ENCODE measurements around the gene CTRL.
"Not testable (repeated sequence)": the region's sequence is repeated elsewhere in the genome, so short reads cannot be mapped to it uniquely, and the experiment has no call there.

The CTRL gene

GRCh38 chr16:67917140-67917851 lies 14.4 kb downstream of the CTRL start:
- POLR2A ChIA-PET = interaction anchor here (1.2 kb wide), 1 partner anchor 18 kb away, joined by 6 read pairs; no protein-coding TSS in a partner anchor
- no peak overlapping the region for H3K4me3 ChIP-seq (ENCODE audit: low read depth, low read length)
- no peak for TF ChIP-seq CTCF (IDR thresholded peaks at IDR 0.05; ENCODE audit: insufficient read depth, low read length, missing control alignments)
- CTCF ChIA-PET = interaction anchor here (0.9 to 2.9 kb wide), 7 partner anchors 10 to 101 kb away, joined by 3 to 14 read pairs (median 6); partner anchors contain the start of gene NRN1L
- DNase-seq (ENCODE audit: low read depth, low spot score) = no peak

- ChIA-PET POLR2A (no interaction called here), CTCF (interaction anchor here (0.6 to 2.5 kb wide), 7 partner anchors 11 to 395 kb away, joined by 3 to 14 read pairs (median 4); partner anchors contain the start of gene CTCF)
- TF ChIP-seq CTCF (IDR thresholded peaks at IDR 0.05; ENCODE audit: insufficient read depth, low read length, missing control alignments) = no peak
- DNase-seq (ENCODE audit: low read depth, low spot score) = no peak
- no peak overlapping the region for H3K4me3 ChIP-seq (ENCODE audit: low read depth, low read length)
These were observed 15.6 kb downstream of the CTRL start for GRCh38 chr16:67915831-67916723.

- CTCF ChIA-PET = interaction anchor here (0.6 to 2.5 kb wide), 5 partner anchors 13 to 394 kb away, joined by 3 to 14 read pairs (median 6); partner anchors contain the start of genes CTCF and CTRL
- H3K4me3 ChIP-seq (ENCODE audit: low read depth, low read length); DNase-seq (ENCODE audit: low read depth, low spot score); POLR2A ChIA-PET: not testable (repeated sequence)
These were observed 16.2 kb downstream of the CTRL start for GRCh38 chr16:67915496-67915769.

- H3K4me3 ChIP-seq (ENCODE audit: low read depth, low read length) = no peak overlapping the region
- POLR2A ChIA-PET = interaction anchor here (0.6 kb wide), 1 partner anchor 9 kb away, joined by 4 read pairs; no protein-coding TSS in a partner anchor
- CTCF ChIA-PET = interaction anchor here (0.6 to 2.5 kb wide), 10 partner anchors 10 to 394 kb away, joined by 3 to 14 read pairs (median 3); partner anchors contain the start of genes CTCF and CTRL
- DNase-seq (ENCODE audit: low read depth, low spot score) = no peak
- no peak for TF ChIP-seq CTCF (IDR thresholded peaks at IDR 0.05; ENCODE audit: insufficient read depth, low read length, missing control alignments)
These were observed 16.7 kb downstream of the CTRL start for GRCh38 chr16:67914758-67915495.

- CTCF ChIA-PET = interaction anchor here (0.6 to 5.0 kb wide), 6 partner anchors 15 to 94 kb away, joined by 3 to 36 read pairs (median 4); partner anchors contain the start of gene NRN1L
- DNase-seq (ENCODE audit: low read depth, low spot score) = peak; percentile 19
- H3K4me3 ChIP-seq (ENCODE audit: low read depth, low read length) = no peak overlapping the region
- no peak for TF ChIP-seq CTCF (IDR thresholded peaks at IDR 0.05; ENCODE audit: insufficient read depth, low read length, missing control alignments)
- POLR2A ChIA-PET = no interaction called here
These were observed 21.5 kb downstream of the CTRL start for GRCh38 chr16:67910158-67910557.

DNA sequence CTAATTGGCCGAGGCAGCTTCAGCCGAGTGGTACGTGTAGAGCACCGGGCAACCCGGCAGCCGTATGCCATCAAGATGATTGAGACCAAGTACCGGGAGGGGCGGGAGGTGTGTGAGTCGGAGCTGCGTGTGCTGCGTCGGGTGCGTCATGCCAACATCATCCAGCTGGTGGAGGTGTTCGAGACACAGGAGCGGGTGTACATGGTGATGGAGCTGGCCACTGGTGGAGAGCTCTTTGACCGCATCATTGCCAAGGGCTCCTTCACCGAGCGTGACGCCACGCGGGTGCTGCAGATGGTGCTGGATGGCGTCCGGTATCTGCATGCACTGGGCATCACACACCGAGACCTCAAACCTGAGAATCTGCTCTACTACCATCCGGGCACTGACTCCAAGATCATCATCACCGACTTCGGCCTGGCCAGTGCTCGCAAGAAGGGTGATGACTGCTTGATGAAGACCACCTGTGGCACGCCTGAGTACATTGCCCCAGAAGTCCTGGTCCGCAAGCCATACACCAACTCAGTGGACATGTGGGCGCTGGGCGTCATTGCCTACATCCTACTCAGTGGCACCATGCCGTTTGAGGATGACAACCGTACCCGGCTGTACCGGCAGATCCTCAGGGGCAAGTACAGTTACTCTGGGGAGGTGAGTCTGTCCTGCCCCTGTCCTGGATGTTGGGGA lies 22.5 kb downstream of the CTRL start:
- TF ChIP-seq CTCF (IDR thresholded peaks at IDR 0.05; ENCODE audit: insufficient read depth, low read length, missing control alignments) = no peak
- no peak overlapping the region for H3K4me3 ChIP-seq (ENCODE audit: low read depth, low read length)
- DNase-seq (ENCODE audit: low read depth, low spot score) = no peak
- CTCF ChIA-PET = interaction anchor here (0.8 to 5.0 kb wide), 4 partner anchors 11 to 93 kb away, joined by 4 to 36 read pairs (median 7); partner anchors contain the start of gene NRN1L
- POLR2A ChIA-PET = interaction anchor here (0.6 kb wide), 1 partner anchor 26 kb away, joined by 3 read pairs; no protein-coding TSS in a partner anchor
